Duodenal mucosa (tissue), 2 donors: ENCODE results near the gene NEMP1.
A peak's percentile ranks its signal among the peaks of the same experiment; 100 is the strongest.

Source experiments
- H3K27ac ChIP-seq: one replicate; pipeline ENCODE4 v1.7.0; 2013; ENCODE audit warnings: low read depth, low read length
- H3K27me3 ChIP-seq, 2 donors: one replicate each; pipeline ENCODE4 v1.7.0; 2013; ENCODE audit warnings: low read length in 2 of 2, control low read depth in 1 of 2; ENCODE audit not compliant: insufficient read depth in 2 of 2, control insufficient read depth in 1 of 2
- H3K36me3 ChIP-seq, 2 donors: one replicate each; pipeline ENCODE4 v1.7.0; 2013; ENCODE audit warnings: low read length in 2 of 2, control low read depth in 1 of 2; ENCODE audit not compliant: insufficient read depth in 2 of 2, control insufficient read depth in 1 of 2
- H3K4me1 ChIP-seq, 2 donors: one replicate each; pipeline ENCODE4 v1.7.0; 2013; ENCODE audit warnings: low read length in 2 of 2, control low read depth in 1 of 2; ENCODE audit not compliant: insufficient read depth in 2 of 2, control insufficient read depth in 1 of 2
- H3K4me3 ChIP-seq, 2 donors: one replicate each; pipeline ENCODE4 v1.7.0; 2013; ENCODE audit warnings: low read length in 2 of 2, low read depth in 1 of 2
- H3K9ac ChIP-seq, 2 donors: one replicate each; pipeline ENCODE4 v1.7.0; 2013; ENCODE audit warnings: low read length in 2 of 2, low read depth in 1 of 2
- H3K9me3 ChIP-seq, 2 donors: one replicate each; pipeline ENCODE4 v1.7.0; 2013; ENCODE audit warnings: low read length in 2 of 2, control low read depth in 1 of 2; ENCODE audit not compliant: control insufficient read depth in 1 of 2

The NEMP1 gene

DNA sequence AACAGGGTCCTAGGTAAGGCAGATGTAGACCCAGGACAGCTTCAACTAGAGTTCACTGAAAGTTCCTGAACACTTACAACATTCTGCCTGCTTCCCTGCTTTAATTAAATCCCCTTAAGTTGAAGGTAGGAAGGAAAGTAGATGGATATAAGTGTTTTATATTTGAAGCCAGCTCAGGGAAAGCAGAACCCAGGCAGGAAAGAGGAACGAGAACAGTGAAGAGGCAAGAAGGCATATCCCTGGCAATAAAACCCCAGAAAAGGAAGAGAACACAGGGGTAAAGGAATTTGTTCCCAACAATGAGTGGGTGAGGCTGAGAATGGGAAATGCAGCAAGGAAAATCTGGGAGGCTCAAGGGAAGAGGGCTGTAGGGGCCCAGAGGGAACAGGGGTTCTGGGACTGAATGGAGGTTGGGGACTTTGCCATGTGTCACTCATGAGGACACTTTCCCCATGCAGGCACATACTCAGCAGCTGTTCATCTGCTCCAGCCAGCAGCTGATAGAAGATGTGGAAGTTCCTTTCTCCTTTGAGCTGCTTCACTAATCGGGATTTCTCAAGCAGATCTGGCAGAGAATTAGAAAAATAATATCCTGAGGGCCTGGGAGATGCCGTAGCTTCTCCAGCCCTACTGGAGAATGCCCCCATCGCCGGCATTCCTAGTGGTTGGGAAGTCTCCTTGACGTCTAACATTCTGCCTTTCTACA, 32.4 kb downstream of the NEMP1 start:
- peaks cover 21 to 29% of the 10 kb centered on the region in 2 donors for H3K4me1 ChIP-seq
- no peak overlapping the region for H3K27ac ChIP-seq
- peak overlapping the region in 1 of 2 donors; percentile 93 for H3K4me3 ChIP-seq
- no peak overlapping the region for H3K9ac ChIP-seq
- no peaks in the 10 kb centered on the region for H3K27me3 ChIP-seq
- peaks cover 30 to 58% of the 10 kb centered on the region in 2 donors for H3K36me3 ChIP-seq
- H3K9me3 ChIP-seq, result no peaks in the 10 kb centered on the region

DNA sequence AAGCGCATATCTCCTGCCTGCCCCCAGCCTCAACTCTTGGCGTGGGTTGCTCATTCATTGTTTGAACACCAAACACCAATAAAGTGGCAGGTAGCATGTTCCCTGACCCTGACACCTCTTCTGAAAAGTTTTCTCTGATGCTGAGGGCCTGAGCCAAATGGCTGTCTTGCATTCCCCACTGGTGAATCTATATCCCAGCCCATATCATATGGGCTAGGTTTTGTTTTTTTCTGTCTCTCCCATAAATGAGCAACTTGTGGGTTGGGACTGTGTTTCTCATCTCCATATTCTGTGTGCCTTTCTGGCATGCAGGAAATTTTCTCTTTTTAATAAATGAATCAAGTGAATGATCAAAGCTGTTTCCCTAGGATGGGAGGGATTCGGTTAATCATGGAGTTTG, 33.7 kb downstream of the NEMP1 start:
- no peak overlapping the region for H3K4me3 ChIP-seq
- H3K27ac ChIP-seq, result no peak overlapping the region
- H3K9me3 ChIP-seq, result no peaks in the 10 kb centered on the region
- H3K36me3 ChIP-seq, result peaks cover 37 to 71% of the 10 kb centered on the region in 2 donors
- H3K9ac ChIP-seq, result no peak overlapping the region
- H3K27me3 ChIP-seq, result no peaks in the 10 kb centered on the region
- H3K4me1 ChIP-seq, result peaks cover 20% of the 10 kb centered on the region in 2 donors

DNA sequence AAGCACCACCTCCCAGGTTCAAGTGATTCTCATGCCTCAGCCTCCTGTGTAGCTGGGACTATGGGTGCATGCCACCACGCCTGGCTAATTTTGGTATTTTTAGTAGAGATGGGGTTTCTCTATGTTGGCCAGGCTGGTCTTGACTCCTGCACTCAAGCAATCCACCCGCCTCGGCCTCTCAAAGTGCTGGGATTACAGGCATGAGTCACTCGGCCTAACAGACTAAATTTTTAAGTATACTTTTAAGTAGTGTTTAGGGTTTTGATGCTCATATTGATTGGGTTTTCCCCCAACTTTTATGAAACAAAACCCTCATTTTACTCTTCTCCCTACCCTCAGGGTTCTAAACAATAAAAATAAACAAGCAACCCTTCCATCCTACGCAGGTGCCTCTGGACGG, 34.1 kb downstream of the NEMP1 start:
- H3K27ac ChIP-seq, result no peak overlapping the region
- no peak overlapping the region for H3K9ac ChIP-seq
- peaks cover 20% of the 10 kb centered on the region in 2 donors for H3K4me1 ChIP-seq
- no peaks in the 10 kb centered on the region for H3K27me3 ChIP-seq
- no peak overlapping the region for H3K4me3 ChIP-seq
- H3K9me3 ChIP-seq, result no peaks in the 10 kb centered on the region
- peaks cover 38 to 75% of the 10 kb centered on the region in 2 donors for H3K36me3 ChIP-seq

DNA sequence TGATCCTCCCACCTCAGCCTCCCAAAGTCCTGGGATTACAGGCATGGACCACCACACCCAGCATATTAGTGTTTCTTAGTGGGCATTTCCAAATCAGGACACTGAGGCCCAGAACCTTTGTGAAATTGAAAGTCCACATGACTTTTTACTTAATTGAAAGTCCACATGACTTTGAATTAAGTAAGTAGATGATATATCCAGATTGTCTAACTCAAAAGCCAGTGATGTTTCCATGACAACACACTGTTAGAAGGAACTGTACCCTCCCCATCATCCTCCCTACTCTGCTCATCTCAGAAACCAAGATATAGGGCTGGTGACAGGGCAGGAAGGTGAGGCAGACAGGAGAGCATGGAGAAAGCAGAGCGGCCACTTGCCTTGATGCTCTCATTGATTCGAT, 35.9 kb downstream of the NEMP1 start:
- Histone ChIP-seq H3K9ac (no peak overlapping the region), H3K4me3 (no peak overlapping the region), H3K36me3 (peaks cover 49 to 90% of the 10 kb centered on the region in 2 donors), H3K4me1 (peaks cover 14 to 15% of the 10 kb centered on the region in 2 donors), H3K9me3 (no peaks in the 10 kb centered on the region), H3K27ac (no peak overlapping the region), H3K27me3 (no peaks in the 10 kb centered on the region)

GRCh38 chr12:57040750-57041149, 37.8 kb downstream of the NEMP1 start:
- no peaks in the 10 kb centered on the region for H3K27me3 ChIP-seq
- no peaks in the 10 kb centered on the region for H3K9me3 ChIP-seq
- peaks cover 0 to 8% of the 10 kb centered on the region in 2 donors for H3K4me1 ChIP-seq
- H3K4me3 ChIP-seq, result no peak overlapping the region
- H3K27ac ChIP-seq, result no peak overlapping the region
- H3K36me3 ChIP-seq, result peaks cover 54 to 93% of the 10 kb centered on the region in 2 donors
- no peak overlapping the region for H3K9ac ChIP-seq

- no peak overlapping the region for H3K27ac ChIP-seq
- H3K27me3 ChIP-seq, result no peaks in the 10 kb centered on the region
- H3K4me3 ChIP-seq, result no peak overlapping the region
- H3K9me3 ChIP-seq, result no peaks in the 10 kb centered on the region
- no peak overlapping the region for H3K9ac ChIP-seq
- H3K4me1 ChIP-seq, result peaks cover 0 to 4% of the 10 kb centered on the region in 2 donors
- H3K36me3 ChIP-seq, result peaks cover 55 to 93% of the 10 kb centered on the region in 2 donors
Measured at GRCh38 chr12:57040211-57040610, 38.4 kb downstream of the NEMP1 start.

- H3K36me3 ChIP-seq, result peaks cover 58 to 89% of the 10 kb centered on the region in 2 donors
- H3K9me3 ChIP-seq, result no peaks in the 10 kb centered on the region
- H3K4me1 ChIP-seq, result no peaks in the 10 kb centered on the region
- no peak overlapping the region for H3K27ac ChIP-seq
- no peak overlapping the region for H3K9ac ChIP-seq
- no peak overlapping the region for H3K4me3 ChIP-seq
- H3K27me3 ChIP-seq, result no peaks in the 10 kb centered on the region
Measured at GRCh38 chr12:57039016-57039798, 39.4 kb downstream of the NEMP1 start.

DNA sequence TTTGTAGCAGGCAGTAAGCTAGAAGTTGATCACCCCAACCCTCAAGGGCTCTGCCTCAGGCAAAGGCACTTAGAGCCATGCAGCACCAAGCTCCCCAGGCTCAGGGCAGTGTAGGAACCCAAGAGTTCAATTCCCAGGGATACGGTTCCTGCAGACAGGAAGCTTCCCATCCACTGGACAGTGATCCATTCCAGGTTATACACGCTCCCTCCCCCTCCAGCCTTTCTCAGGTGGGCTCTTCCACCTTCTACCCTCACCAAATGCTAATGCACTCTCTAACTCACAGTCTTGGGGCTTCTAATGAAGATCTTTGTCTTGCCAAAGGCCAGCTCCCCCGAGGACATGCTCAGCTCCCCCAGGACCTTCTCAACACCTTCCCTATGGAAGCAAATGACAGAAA, 41.3 kb downstream of the NEMP1 start:
- no peaks in the 10 kb centered on the region for H3K9me3 ChIP-seq
- no peak overlapping the region for H3K4me3 ChIP-seq
- no peak overlapping the region for H3K9ac ChIP-seq
- H3K4me1 ChIP-seq, result no peaks in the 10 kb centered on the region
- no peaks in the 10 kb centered on the region for H3K27me3 ChIP-seq
- H3K36me3 ChIP-seq, result peaks cover 51 to 90% of the 10 kb centered on the region in 2 donors
- no peak overlapping the region for H3K27ac ChIP-seq

- Histone ChIP-seq H3K4me3 (no peak overlapping the region), H3K9me3 (no peaks in the 10 kb centered on the region), H3K27ac (no peak overlapping the region), H3K36me3 (peaks cover 50 to 89% of the 10 kb centered on the region in 2 donors), H3K4me1 (no peaks in the 10 kb centered on the region), H3K27me3 (no peaks in the 10 kb centered on the region), H3K9ac (no peak overlapping the region)
Measured at GRCh38 chr12:57033431-57033830, 45.2 kb downstream of the NEMP1 start.

GRCh38 chr12:57031789-57032188, 46.8 kb downstream of the NEMP1 start:
- Histone ChIP-seq H3K4me1 (no peaks in the 10 kb centered on the region), H3K36me3 (peaks cover 38 to 88% of the 10 kb centered on the region in 2 donors), H3K27me3 (no peaks in the 10 kb centered on the region), H3K9me3 (no peaks in the 10 kb centered on the region), H3K27ac (no peak overlapping the region), H3K9ac (no peak overlapping the region), H3K4me3 (no peak overlapping the region)
